GM21515 (cell line): ENCODE data around the gene BOLA1.
"Not testable (repeated sequence)": the region's sequence is repeated elsewhere in the genome, so short reads cannot be mapped to it uniquely, and the experiment has no call there.

Experiments
- ATAC-seq: cut with Tn5 transposase; IDR thresholded peaks from one replicate; pipeline ENCODE4 v1.9.1; 2021; ENCODE audit not compliant: unreplicated experiment

Gene BOLA1

GRCh38 chr1:149899460-149900284, at the start of gene BOLA1:
TSS of gene BOLA1 (plus strand) at chr1:149899568. CDS start at chr1:149900060, 492 bp downstream.
- ATAC-seq = peak; percentile 95

GRCh38 chr1:149849947-149850360, 49.4 kb upstream of the BOLA1 start:
- ATAC-seq = no peak

- peak; percentile 48 for ATAC-seq
Measured at GRCh38 chr1:149850732-149851345, 48.5 kb upstream of the BOLA1 start.

GRCh38 chr1:149851585-149852213, 47.7 kb upstream of the BOLA1 start:
- peak; percentile 29 for ATAC-seq

- peak; percentile 30 for ATAC-seq
Measured at GRCh38 chr1:149852263-149852662, 47.1 kb upstream of the BOLA1 start.

- peak; percentile 5 for ATAC-seq
Measured at GRCh38 chr1:149860271-149860670, 39.1 kb upstream of the BOLA1 start.

- ATAC-seq = peak; percentile 54
Measured at GRCh38 chr1:149860684-149861496, 38.5 kb upstream of the BOLA1 start.

GRCh38 chr1:149861497-149862054, 37.8 kb upstream of the BOLA1 start:
- ATAC-seq = peak; percentile 21

GRCh38 chr1:149866887-149867286, 32.5 kb upstream of the BOLA1 start:
- ATAC-seq = not testable (repeated sequence)

GRCh38 chr1:149873060-149873459, 26.3 kb upstream of the BOLA1 start:
- ATAC-seq = not testable (repeated sequence)

GRCh38 chr1:149877211-149877946, 22.0 kb upstream of the BOLA1 start:
- no peak for ATAC-seq

GRCh38 chr1:149879556-149879955, 19.8 kb upstream of the BOLA1 start:
- no peak for ATAC-seq

GRCh38 chr1:149881876-149882275, 17.5 kb upstream of the BOLA1 start:
- ATAC-seq = no peak

- no peak for ATAC-seq
Measured at GRCh38 chr1:149883598-149884247, 15.6 kb upstream of the BOLA1 start.

- ATAC-seq = no peak
Measured at GRCh38 chr1:149884433-149885338, 14.7 kb upstream of the BOLA1 start.

GRCh38 chr1:149885339-149886120, 13.8 kb upstream of the BOLA1 start:
- no peak for ATAC-seq

GRCh38 chr1:149886121-149886395, 13.3 kb upstream of the BOLA1 start:
- not testable (repeated sequence) for ATAC-seq
